Renal pelvis (tissue), 12 donors: Measurements from ENCODE around the gene TSHZ3. TPM values are rescaled to one million over a fixed set of nuclear protein-coding genes. Genes with fewer than 3 reads are reported as not detected.

ENCODE experiments used
- DNase-seq: peaks from one replicate; pipeline ENCODE4 v3.0.0-alpha.2; 2013
- long read RNA-seq, 16 experiments: transcript quantifications; one replicate each; lab custom pipeline, GENCODE V29; 2026
- polyA plus RNA-seq, 3 donors: library from polyadenylated mRNA; unstranded; fragments of 120-200 nt; gene quantifications; one replicate each; pipeline ENCODE4 v1.2.1, GENCODE V29; 2013; ENCODE audit not compliant: insufficient read length in 3 of 3

Gene TSHZ3, protein sequence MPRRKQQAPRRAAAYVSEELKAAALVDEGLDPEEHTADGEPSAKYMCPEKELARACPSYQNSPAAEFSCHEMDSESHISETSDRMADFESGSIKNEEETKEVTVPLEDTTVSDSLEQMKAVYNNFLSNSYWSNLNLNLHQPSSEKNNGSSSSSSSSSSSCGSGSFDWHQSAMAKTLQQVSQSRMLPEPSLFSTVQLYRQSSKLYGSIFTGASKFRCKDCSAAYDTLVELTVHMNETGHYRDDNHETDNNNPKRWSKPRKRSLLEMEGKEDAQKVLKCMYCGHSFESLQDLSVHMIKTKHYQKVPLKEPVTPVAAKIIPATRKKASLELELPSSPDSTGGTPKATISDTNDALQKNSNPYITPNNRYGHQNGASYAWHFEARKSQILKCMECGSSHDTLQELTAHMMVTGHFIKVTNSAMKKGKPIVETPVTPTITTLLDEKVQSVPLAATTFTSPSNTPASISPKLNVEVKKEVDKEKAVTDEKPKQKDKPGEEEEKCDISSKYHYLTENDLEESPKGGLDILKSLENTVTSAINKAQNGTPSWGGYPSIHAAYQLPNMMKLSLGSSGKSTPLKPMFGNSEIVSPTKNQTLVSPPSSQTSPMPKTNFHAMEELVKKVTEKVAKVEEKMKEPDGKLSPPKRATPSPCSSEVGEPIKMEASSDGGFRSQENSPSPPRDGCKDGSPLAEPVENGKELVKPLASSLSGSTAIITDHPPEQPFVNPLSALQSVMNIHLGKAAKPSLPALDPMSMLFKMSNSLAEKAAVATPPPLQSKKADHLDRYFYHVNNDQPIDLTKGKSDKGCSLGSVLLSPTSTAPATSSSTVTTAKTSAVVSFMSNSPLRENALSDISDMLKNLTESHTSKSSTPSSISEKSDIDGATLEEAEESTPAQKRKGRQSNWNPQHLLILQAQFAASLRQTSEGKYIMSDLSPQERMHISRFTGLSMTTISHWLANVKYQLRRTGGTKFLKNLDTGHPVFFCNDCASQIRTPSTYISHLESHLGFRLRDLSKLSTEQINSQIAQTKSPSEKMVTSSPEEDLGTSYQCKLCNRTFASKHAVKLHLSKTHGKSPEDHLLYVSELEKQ
- 10 to 100 TPM; 10.0 to 12.5 (median 12.1) TPM for polyA plus RNA-seq
- long read RNA-seq, donor 1, full-length matches to known transcripts, result 1 of 1 reads
- long read RNA-seq, donor 1, partial matches to known transcripts, result 0 of 1 reads
- long read RNA-seq, donor 1, other reads (novel, unspliced or antisense), result 0 of 1 reads
- long read RNA-seq, donor 2, full-length matches to known transcripts, result 2 of 2 reads
- long read RNA-seq, donor 2, partial matches to known transcripts, result 0 of 2 reads
- long read RNA-seq, donor 2, other reads (novel, unspliced or antisense), result 0 of 2 reads
- long read RNA-seq, donor 3, full-length matches to known transcripts, result 6 of 6 reads
- long read RNA-seq, donor 3, partial matches to known transcripts, result 0 of 6 reads
- long read RNA-seq, donor 3, other reads (novel, unspliced or antisense), result 0 of 6 reads
- long read RNA-seq, donor 4, full-length matches to known transcripts, result 2 of 2 reads
- long read RNA-seq, donor 4, partial matches to known transcripts, result 0 of 2 reads
- long read RNA-seq, donor 4, other reads (novel, unspliced or antisense), result 0 of 2 reads
- long read RNA-seq, donor 5, result 0 reads
- long read RNA-seq, donor 6, full-length matches to known transcripts, result 1 of 1 reads
- long read RNA-seq, donor 6, partial matches to known transcripts, result 0 of 1 reads
- long read RNA-seq, donor 6, other reads (novel, unspliced or antisense), result 0 of 1 reads
- long read RNA-seq, donor 7, full-length matches to known transcripts, result 6 of 6 reads
- long read RNA-seq, donor 7, partial matches to known transcripts, result 0 of 6 reads
- long read RNA-seq, donor 7, other reads (novel, unspliced or antisense), result 0 of 6 reads
- long read RNA-seq, donor 8, result 0 reads
- long read RNA-seq, donor 9, result 0 reads
- long read RNA-seq, donor 10, full-length matches to known transcripts, result 3 of 3 reads
- long read RNA-seq, donor 10, partial matches to known transcripts, result 0 of 3 reads
- long read RNA-seq, donor 10, other reads (novel, unspliced or antisense), result 0 of 3 reads
- long read RNA-seq, donor 11, full-length matches to known transcripts, result 7 of 7 reads
- long read RNA-seq, donor 11, partial matches to known transcripts, result 0 of 7 reads
- long read RNA-seq, donor 11, other reads (novel, unspliced or antisense), result 0 of 7 reads
- long read RNA-seq, donor 12, full-length matches to known transcripts, result 4 of 4 reads
- long read RNA-seq, donor 12, partial matches to known transcripts, result 0 of 4 reads
- long read RNA-seq, donor 12, other reads (novel, unspliced or antisense), result 0 of 4 reads
- long read RNA-seq, donor 13, result 0 reads
- long read RNA-seq, donor 14, result 0 reads
- long read RNA-seq, donor 15, full-length matches to known transcripts, result 2 of 2 reads
- long read RNA-seq, donor 15, partial matches to known transcripts, result 0 of 2 reads
- long read RNA-seq, donor 15, other reads (novel, unspliced or antisense), result 0 of 2 reads
- long read RNA-seq, donor 16, full-length matches to known transcripts, result 1 of 1 reads
- long read RNA-seq, donor 16, partial matches to known transcripts, result 0 of 1 reads
- long read RNA-seq, donor 16, other reads (novel, unspliced or antisense), result 0 of 1 reads

DNA sequence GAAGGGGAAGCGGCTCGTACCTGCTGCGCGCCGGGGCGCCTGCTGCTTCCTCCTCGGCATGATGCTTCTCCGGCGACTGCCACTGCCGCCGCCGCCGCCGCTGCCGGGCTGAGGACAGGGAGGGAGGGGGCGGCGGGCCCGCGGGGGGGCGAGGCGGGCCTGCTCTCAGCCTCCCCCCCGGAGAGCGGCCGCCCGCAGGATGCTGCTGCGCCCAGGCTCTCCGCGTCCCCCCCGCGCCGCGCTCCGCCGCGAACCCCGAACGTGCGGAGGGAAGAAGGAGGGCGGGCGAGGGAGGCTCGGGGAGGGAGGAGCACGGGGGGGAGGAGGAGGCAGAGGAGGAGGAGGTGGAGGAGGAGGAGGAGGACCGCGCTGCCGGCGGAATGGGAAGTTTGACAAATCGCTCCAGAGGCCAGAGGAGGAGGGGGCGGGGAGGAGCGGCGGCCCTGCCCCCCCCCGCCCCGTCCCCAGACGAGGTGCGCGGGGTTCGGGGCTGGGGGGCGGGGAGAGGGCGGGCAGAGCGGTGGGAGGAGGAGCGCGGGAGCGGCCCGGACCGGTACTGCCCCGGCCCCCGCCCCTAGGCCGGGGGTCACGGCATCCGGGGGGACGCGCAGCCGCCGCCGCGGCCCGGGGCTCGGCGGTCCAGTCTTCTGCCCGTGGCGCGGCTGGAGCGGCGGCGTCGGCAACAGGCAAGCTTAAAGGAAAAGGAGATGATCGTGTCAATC lies at the start of gene TSHZ3:
TSS of gene TSHZ3 (minus strand) at position 277 of the 722 bp plus-strand sequence. CDS start at position 60, 217 bp downstream.
- no peak for DNase-seq

DNA sequence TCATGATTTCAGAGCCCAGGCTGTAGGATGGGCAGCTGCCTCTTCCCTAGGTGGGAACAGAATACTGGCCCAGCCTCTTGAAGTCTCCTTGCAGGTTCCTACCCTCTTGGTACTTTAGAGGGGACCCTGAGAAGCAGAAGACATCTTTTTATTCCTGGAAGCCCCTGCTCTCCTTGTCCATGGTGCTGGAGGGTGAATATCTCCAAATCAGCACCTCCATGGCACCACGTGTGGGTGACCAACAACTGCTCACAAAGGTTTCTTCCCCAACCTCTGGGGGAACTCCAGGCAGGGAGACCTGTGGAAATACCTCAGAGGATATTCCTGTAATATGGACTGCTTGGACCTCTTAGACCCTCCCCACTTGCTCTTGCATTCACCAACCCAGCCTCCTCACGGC lies 48.1 kb upstream of the TSHZ3 start:
- DNase-seq, result no peak

DNA sequence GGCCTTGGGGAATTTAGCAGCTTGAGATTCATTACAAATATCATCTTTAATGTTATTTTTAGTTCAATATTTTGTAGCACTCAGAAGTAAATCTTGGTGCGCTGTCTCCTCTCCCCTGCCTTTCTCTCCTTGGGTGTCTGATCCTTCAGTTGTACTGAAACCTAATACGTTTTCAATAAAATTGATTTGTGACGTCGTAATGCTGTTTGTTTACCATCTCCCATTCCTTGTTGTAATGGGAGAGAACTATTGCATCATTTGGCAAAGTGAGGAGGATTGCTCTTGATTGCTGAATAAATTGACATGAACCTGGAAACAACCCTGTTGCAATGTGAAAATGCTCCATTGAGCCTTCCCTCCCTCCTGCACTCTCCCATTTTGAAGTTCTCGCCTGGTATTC lies 43.2 kb upstream of the TSHZ3 start:
- peak; percentile 42 for DNase-seq

DNA sequence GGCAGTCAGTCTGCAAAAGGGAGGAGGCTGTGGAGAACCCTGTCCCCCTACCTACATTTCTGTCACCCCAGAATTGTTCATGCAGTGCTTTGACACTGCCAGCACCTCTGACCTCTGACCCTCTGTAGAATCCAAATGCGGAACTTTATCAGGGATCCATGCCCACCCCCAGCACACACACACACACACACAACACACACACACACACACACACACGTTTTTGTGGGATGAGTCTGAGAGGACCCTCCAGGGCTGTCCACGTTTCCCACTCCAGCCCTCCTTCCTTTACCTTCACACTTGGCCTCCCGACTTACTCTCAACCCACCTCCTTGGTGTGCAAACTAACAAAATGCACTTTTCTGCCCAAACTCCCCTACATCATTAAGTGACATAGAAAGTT lies 42.3 kb upstream of the TSHZ3 start:
- DNase-seq, result no peak

DNA sequence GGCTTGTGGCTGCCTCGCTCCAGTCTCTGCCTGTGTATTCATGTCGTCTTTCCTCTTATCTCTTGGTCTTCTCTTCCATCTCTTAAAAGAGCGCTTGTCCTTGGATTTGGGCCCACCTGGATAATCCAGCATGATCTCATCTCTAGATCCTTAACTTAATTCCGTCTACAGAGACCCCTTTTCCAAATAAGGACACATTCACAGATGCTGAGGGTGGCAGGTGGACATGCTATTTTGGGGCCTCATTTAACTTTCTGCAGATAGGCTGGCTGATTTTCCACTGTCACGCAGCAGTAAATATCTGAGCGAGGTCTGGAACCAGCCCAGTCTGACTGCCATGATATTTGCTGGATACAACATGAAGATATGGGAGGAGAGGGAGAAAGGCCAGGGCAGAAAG lies 41.5 kb upstream of the TSHZ3 start:
- no peak for DNase-seq

DNA sequence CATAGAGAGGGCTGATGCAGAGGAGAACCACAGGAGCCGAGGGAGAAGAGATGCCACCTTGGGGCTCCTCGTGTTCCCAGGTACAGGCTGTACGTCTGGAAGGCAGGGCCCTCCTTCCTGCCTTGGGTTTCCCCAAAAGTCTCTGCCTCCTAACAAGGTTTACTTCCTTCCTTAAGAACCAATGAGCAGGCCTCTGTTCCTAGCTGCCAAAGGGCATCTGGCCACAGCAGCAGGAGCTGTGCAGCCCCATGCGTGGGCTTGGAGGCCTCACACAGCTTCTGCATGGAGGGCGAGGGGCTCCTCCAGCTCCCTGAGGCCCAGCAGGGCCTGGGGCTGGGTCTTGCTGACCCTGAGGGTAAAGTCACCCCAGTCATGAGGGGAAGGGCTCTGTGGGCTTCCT lies 40.6 kb upstream of the TSHZ3 start:
- no peak for DNase-seq

DNA sequence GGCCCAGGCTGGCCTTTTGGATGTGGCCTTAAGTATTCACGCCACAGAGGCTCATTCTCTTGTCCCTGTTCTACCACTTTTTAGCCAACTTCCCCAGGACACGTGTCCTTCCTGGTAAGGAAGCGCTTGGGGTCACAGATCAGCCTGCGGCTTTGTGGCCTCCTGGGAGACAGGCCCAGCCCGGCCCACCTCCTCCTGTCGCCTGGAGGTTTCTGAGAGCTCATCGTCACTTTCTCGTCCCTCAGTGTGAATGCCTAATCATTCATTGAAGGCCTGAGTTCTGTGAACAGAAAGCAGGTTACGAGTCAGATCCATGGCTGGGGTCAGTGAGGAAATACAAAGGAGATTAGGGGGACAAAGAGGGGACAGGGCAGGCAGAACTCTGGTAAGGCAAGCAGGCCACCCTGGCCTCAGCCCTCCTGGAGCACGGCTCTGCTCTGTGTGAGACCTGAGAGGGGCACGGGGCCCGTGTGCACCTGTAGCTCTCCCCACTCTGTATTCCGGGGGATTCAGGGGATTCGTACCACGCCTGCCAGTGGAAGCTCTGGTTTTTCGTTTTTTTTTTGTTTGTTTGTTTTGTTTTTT lies 38.6 kb upstream of the TSHZ3 start:
- DNase-seq, result no peak

DNA sequence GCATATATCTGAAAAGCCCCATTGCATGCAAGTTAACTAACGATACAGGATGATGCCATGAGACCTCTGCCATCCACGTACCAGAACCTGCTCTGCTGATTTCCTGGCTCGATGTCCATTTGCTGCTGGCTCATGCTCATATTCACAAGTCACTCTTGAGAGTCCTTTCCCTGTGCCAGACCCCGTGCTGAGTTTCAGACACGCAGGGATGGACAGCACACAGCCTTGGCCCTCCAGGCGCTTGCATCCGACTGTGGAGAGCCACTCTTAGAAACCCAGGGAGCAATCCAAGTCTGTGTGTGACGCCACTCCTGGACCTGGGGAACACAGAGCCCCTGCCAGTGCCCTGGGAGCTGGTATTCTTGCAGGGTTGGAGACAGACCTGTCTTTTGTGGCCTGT lies 37.6 kb upstream of the TSHZ3 start:
- no peak for DNase-seq

DNA sequence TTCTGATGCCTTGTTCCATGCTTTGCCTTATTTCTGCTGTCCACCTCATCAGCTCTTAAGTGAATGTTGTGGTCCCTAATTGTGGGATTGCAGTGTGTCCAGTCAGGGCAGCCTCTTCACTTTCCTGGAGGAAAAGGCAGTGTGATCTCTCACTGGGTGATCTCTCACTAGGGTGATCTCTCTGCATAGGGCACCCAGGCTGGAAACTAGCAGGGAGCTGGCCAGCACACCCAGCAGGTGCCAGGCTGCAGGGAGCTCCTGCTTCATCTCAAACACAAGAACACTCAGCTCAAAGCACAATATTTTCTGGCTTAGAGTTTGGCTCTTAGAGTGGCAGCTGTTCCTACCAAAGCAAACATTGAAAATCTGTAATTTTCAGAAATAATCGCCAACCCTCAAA lies 36.5 kb upstream of the TSHZ3 start:
- DNase-seq, result no peak

DNA sequence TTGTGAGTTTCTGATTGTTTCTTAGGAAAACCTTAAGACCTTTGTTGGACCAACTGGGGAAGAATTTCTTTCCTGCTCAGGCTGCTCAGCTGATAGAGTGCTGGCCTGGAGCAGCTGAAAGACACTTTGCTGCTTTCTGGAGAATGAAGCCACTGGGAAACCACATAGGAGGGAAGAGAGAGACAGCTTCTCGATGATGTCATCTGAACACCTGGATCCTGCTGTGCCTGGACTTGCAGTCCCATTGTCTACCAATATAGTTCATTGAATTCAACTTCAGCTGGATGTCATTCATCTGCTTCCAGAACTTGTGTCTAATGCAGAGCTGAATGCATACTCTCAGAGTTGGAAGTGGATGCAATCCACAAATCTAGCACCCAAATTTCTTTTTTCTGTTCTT lies 34.3 kb upstream of the TSHZ3 start:
- DNase-seq, result no peak

DNA sequence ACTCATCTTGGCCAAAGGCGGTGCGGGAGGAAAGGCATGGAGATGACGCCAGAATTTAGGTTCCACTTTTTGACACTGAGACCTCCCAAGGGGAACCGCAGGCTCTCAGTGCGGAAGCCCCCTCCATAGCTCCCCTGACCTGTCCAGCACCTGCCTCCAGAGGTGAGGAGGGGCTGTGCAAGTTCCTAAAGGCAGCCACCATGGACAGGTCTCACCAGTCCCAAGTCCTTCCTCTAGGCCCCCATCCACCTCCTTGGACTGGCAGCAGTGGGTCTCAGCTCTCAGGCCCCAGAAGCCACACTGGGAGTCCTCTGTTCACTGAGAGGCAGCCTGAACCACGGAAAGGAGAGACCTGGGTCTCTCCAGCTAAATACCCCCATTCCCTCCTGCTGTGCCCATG lies 31.6 kb upstream of the TSHZ3 start:
- DNase-seq, result no peak

DNA sequence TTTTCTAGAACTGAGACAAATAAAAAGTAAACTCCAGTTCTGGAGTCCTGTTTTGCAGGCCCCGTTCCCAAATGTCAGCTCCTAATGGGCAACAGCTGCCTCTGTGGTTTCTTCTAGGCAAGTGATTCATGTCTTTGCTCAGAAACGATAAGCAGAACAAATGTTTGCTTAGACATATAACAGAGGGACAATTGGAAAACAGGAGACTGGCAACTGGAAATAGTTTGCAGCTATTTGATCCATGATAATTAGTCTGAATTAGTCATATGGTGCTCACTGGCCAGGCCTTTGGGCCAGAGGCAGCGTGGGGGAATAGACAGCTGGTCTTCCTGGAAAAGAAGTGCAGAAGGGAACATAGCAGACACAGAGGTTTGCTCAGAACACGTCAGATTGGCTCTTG lies 29.2 kb upstream of the TSHZ3 start:
- peak; percentile 60 for DNase-seq

DNA sequence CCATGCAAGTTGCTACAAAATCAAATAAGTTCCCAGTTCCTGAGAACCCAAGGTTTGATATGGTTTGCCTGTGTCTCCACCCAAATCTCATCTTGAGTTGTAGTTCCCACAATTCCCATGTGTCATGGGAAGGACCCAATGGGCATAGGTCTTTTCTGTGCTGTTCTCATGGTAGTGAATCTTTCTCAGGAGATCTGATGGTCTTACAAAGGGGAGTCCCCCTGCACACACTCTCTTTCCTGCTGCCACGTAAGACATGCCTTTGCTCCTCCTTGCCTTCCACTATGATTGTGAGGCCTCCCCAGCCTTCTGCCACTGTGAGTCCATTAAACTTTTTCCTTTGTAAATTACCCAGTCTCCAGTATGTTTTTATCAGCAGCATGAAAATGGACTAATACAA lies 28.5 kb upstream of the TSHZ3 start:
- DNase-seq, result no peak

DNA sequence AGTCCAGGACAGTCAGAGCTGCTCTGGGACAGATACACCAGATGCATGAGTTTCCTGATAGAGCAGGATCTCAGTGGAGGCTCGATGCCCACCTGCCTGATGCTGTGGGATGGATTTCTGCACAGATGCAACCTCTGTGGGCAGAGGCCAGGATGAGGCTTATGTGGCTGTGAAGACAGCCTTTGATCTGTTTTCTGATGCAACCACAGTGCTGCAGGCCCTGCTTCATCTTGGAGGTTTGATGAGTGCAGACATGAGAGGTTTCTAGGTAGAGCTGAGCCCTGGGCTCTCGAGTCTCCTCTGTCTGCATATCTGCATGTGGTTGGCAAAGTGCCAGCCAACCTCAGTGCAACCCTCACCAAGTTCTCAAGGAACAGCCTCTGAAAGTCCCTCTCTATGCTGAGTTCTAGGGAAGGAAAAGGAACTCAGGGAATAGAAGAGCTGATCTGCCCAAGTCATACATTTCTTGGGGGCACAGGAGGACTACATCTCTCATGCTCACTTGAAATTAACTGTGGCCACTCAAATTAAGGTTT lies 23.1 kb upstream of the TSHZ3 start:
- no peak for DNase-seq

DNA sequence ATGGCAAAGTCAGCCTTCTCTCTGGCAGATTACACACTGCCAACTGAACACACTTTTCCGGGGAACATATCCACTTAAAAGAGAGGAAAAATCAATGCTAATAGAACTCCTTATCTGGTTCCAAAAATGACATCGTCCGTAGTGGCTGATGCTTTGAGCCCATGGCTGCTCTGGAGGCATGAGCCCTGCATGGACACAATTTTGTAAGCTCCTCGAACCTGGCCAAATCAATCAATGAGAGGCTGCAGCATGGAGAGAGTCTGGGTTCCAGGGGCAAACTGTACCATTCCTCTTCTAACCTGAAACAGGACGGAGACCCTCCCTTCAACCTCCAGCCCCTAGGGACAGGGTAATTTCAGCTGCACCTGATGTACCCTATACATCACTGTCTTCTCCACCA lies 21.0 kb upstream of the TSHZ3 start:
- no peak for DNase-seq

DNA sequence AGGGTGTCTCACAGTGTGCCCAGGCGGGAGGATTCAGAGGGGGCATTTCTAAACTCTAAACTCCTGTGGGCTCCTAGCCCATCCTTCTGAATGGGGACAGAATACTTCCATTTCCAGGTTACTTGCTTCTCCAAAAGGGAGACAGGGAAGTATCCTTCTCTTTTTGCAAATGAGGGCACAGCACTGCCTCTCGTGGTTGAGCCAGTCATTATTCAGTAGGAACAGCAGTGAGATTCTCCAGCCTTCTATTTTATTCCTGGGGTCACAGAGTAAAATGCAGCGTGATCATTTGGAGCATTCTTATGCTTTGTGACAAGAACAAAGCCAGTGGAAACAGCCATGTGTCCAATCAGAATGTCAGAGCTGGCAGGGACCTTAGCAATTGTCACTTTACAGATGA lies 15.7 kb upstream of the TSHZ3 start:
- no peak for DNase-seq

DNA sequence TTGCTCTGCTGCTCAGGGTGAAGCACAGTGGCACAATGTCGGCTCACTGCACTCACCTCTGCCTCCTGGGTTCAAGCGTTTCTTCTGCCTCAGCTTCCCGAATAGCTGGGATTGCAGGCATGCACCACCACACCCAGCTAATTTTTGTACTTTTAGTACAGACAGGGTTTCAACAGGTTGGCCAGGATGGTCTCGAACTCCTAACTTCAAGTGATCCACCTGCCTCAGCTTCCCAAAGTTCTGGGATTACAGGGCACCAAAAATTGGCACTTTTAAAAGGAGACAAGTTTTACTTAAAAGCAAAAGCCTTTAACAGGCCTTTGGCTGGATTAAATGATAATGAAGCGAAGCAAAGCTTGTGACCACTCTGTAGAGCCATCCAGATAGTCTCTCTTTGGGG lies 12.5 kb upstream of the TSHZ3 start:
- DNase-seq, result no peak

DNA sequence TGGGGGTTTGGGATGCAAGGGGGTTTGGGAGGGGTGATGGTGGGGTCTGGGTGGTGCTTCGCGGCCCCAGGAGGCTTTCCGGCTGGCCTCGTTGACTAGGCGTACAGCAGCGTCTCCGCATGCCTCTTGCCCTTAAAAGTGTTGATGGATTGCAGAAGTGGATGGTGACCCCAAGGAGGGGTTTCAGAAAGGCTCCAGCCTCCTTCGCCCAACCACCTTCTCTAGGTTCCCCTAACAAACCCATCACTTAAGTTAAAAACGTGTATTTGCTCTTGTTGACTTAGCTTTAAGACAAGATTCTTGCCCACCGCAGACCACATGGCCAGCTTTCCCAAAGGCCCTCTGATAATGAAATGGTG lies 8.1 kb upstream of the TSHZ3 start:
- DNase-seq, result no peak
